DND-41 (cell line): ENCODE results near the gene CACNA2D3.

ENCODE experiments used
- EZH2 ChIP-seq: IDR thresholded peaks from 3 replicates; pipeline ENCODE4 v1.6.1; 2012; ENCODE audit warnings: borderline replicate concordance, low read depth, mild to moderate bottlenecking, moderate library complexity, low read length, inconsistent platforms; ENCODE audit not compliant: severe bottlenecking
- TF ChIP-seq, protein P1 (sequence below): IDR thresholded peaks from 2 replicates; pipeline ENCODE4 v1.5.1; 2012; ENCODE audit warnings: borderline replicate concordance, low read length, moderate library complexity, mild to moderate bottlenecking; ENCODE audit not compliant: poor library complexity, severe bottlenecking; ENCODE audit errors: extremely low read depth

DNA sequence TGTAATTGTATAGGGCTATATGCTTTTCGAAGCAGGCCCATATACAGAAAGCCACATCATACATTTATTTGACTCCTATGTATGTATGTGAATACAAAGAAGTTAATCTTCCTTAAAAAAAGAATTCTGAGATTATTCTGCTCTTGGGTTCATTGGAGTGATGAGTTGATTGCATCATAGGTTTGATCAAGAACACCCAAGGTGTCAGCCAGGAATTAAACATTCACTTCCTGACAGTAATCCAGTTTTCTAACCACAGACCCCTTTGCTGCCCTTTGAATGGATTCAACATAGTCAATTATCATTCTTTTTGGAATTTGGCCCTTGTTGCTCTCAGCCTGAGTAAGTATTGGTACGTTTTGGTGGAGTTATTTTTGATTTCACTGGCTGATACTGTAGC lies 225.6 kb downstream of the CACNA2D3 start:
- TF ChIP-seq EZH2, result no peak
- TF ChIP-seq, protein P1, sequence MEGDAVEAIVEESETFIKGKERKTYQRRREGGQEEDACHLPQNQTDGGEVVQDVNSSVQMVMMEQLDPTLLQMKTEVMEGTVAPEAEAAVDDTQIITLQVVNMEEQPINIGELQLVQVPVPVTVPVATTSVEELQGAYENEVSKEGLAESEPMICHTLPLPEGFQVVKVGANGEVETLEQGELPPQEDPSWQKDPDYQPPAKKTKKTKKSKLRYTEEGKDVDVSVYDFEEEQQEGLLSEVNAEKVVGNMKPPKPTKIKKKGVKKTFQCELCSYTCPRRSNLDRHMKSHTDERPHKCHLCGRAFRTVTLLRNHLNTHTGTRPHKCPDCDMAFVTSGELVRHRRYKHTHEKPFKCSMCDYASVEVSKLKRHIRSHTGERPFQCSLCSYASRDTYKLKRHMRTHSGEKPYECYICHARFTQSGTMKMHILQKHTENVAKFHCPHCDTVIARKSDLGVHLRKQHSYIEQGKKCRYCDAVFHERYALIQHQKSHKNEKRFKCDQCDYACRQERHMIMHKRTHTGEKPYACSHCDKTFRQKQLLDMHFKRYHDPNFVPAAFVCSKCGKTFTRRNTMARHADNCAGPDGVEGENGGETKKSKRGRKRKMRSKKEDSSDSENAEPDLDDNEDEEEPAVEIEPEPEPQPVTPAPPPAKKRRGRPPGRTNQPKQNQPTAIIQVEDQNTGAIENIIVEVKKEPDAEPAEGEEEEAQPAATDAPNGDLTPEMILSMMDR, result no peak
